Keratinocyte (primary cell): ENCODE measurements around the gene IL1RAPL1.

ENCODE experiments used
- CTCF ChIP-seq, 3 experiments: IDR thresholded peaks in 1 of 3; conservative IDR thresholded peaks in 1 of 3; optimal IDR thresholded peaks in 1 of 3; 2 replicates in 2 of 3; 3 replicates in 1 of 3; pipeline versions ENCODE3 to v1.5.1; 2011; ENCODE audit warnings: low read length in 3 of 3, mild to moderate bottlenecking in 3 of 3, moderate library complexity in 2 of 3, control low read depth in 1 of 3, inconsistent platforms in 1 of 3; ENCODE audit not compliant: insufficient read depth in 2 of 3; ENCODE audit errors: extremely low read depth in 1 of 3
- EZH2 ChIP-seq: IDR thresholded peaks from one replicate; pipeline ENCODE4 v1.6.1; 2012; ENCODE audit warnings: inconsistent platforms, mild to moderate bottlenecking, low read length, moderate library complexity

GRCh38 chrX:28981952-28982351 is 394.7 kb downstream of the IL1RAPL1 start:
- TF ChIP-seq CTCF (optimal IDR thresholded peaks at IDR 0.05 in 1 of 3, IDR thresholded peaks at IDR 0.05 in 1 of 3, conservative IDR thresholded peaks at IDR 0.05 in 1 of 3; ENCODE audit: extremely low read depth in 1 of 3, insufficient read depth in 2 of 3, low read length in 3 of 3) (no peak), EZH2 (no peak)
